GM19043 (cell line): Measurements from ENCODE around the gene CYTH1.
"Not testable (repeated sequence)": the region's sequence is repeated elsewhere in the genome, so short reads cannot be mapped to it uniquely, and the experiment has no call there.

Experiments
- ATAC-seq: cut with Tn5 transposase; IDR thresholded peaks from one replicate; pipeline ENCODE4 v1.9.1; 2021; ENCODE audit warnings: low read depth; ENCODE audit not compliant: unreplicated experiment

The CYTH1 gene

DNA sequence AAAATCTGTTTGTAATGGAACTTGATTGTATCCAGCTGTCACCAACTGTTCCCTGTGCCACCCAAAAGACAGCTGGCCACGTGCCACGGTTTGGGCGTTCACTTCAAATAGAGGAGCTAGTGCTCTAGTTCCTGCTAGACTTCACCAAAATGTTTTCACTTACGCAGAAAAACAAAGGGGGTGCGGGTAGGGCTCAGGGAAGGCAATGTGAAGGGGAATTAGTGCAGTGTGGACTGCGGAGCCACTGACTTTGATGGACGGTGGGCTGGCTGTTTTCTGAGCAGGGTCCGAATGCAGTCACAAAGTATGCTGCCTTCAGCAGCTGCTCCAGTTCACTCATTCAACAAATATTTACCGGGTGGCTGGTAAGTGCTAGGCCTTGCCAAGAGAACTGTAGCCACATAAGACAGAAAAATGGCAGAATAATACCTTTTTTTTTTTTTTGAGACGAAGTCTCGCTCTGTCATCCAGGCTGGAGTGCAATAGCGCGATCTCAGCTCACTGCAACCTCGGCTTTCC, 7.6 kb upstream of the CYTH1 start:
- no peak for ATAC-seq

DNA sequence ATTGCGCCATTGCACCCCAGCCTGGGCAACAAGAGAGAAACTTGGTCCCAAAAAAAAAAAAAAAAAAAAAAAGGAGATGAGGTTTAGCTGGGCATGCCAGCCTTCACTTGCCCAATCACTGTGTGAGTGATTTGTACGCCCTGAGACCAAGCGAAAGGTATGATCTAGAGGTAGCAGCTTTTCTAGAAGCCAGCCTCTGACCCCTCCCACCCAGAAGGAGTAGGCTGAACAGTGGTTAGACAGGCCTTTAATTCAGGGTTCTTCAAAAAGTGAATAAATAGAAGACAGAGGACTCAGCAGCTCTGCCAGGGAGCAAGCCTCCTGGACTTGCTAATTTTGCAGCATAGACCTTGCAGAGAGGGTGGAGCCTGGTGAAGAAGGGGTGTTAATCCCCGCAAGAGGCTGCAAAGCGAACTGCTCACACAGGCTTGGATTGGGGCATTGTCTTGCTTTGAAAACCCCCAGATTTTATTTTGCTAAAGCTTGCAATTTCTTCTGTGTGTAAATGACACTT, 7.1 kb upstream of the CYTH1 start:
- no peak for ATAC-seq

DNA sequence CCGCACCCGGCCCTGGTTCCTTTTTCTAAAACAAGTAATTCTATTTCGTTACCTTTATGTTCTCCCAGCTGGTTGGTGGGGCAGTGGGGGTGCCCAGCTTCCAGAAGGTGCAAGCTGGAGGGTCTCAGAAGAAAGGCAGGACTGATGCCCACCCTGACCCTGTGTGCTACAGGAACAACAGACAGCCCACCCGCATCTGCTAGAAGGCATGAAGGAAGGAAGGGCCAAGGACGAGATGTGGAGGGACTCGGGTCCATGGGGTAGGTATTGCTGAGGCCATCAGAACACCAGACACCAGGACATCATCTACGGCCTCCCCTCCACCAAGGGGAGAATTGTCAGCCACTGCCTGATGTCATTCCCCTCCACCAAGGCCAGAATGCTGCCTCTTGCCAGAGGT, 6.4 kb upstream of the CYTH1 start:
- ATAC-seq: no peak

DNA sequence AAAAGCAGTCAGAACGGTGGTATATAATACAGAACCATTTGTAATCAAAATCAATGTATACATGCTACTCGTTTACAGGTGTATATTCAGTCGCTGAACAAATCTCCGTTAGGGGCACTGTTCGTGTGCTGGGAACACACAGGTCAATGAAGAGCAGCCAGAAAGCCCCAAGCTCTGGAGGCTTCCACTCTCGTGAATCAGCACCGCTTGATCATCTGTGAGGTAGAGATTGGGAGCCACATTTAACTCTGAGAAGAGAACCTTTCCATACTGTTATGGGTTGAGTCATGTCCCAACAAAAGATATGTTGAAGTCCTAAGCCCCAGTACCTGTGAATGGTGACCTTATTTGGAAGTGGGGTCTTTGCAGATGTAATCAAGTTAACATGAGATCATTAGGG, 5.4 kb upstream of the CYTH1 start:
- ATAC-seq: no peak

DNA sequence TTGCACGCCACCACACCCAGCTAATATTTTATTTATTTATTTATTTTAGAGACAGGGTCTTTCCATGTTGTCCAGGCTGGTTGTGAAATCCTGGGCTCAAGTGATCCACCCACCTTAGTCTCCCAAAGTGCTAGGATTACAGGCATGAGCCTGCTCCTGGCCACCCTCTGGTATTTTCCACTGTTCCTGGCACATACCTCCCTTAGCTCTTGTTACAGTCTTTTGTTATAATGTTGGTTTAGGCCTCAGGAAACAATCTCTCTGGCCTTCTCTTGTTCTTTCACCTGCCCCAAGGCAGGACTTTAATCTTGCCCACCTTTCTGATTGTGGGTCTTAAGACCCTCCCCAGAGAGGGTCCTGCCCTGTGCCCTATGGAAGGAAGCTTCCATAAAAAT, 3.6 kb upstream of the CYTH1 start:
- ATAC-seq: no peak

DNA sequence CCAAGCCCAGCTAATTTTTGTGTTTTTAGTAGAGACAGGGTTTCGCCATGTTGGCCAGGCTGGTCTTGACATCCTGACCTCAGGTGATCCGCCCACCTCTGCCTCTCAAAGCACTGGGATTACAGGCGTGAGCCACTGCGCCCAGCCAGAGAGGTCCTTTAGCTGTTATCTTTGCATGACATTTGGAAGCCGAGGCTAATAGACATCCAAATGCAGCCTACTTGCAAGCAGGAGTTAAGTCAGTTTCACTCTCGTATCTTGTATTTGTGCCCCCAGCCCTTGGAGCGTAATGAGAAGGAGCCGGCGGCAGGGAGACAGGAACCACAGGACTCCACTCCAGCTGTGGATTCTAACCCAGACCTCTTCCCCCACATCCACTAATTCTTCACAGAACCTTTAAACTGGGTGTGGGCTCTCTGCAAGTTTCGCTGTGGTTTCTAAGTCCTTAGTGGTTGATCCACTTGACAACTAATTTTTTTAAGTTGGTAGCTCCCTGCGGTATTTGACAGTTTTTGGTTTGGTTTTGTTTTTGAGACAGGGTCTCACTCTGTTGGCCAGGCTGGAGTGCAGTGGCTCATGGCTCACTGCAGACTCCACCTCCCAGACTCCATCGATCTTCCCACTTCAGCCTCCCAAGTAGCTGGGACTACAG, 3.1 kb upstream of the CYTH1 start:
- no peak for ATAC-seq

DNA sequence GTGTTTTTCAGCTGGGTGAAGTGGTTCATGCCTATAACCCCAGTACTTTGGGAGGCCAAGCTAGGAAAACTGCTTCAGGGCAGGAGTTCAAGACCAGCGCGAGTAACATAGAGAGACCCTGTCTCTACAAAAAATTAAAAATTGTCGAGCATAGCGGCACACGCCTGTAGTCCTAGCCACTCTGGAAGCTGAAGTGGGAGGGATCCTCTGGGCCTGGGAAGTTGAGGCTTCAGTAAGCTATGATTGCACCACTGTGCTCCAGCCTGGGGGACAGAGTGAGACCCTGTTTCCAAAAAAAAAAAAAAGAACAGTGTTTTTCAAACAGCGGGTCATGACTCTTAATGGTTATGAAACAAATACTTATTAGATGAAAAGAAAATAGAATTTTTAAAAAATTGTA, 2.3 kb upstream of the CYTH1 start:
- no peak for ATAC-seq

DNA sequence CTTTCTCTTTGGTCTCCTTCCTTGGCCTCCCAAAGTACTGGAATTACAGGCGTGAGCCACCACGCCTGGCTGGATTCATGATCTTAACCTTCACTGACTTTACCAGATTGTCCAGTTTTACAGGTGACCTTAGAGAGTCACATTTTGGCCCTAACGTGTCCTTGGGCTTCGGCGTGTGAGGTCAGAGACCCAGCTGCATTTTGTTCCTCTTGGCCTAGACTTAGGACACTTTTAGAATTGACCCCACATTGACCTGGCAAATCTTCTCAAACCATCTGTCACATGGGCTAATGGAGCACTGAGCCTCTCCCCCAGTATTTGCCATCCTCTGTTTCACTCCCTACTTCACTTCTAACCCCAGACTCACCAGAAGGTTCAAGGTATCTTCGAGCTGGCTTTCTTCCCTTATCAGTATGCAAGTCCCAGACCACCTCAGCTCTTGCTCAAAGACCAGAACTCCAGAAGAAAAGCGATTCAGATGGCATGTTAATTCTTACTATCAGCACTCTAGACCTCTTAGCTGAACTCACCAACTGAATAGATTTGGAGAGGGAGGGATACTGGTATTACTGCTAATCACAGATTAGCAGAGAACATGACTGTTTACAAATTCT, 1.7 kb upstream of the CYTH1 start:
- ATAC-seq: no peak

DNA sequence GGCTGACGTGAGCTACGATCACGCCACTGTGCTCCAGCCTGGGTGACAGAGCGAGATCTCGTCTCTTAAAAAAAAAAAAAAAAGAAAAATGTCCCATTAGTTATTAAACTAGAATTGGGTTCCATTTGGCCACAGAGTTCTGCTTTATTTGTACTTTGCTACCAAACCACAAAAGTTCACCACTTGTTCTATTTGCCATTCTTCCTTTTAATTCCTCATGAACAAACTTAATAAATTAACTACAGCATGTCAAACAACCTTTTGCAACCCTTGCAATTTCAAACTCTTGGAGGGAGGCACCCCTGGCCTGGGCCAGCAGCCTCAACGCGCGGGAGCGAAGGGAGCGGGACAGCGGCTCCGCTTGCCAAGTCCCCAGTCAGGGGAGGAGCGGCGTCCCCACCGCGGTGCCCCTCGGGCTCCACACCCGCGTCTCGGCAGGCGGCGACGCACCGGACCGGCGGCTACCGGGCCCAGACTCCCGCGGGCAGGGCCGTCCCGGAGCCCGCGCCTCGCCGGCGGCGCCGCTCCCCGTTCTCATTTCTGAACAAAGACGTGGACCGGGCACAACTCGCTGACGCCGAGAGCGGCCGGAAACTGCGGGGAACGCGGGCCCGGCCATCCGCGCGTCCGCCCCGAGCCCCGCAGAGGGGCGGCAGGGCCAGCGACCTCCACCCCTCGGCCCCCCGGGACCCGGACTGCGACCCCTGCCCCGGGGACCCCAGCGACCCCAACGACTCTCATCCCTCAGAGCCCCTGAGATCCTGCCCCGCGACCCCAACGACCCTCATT, 775 bp downstream of the CYTH1 start:
- no peak for ATAC-seq

DNA sequence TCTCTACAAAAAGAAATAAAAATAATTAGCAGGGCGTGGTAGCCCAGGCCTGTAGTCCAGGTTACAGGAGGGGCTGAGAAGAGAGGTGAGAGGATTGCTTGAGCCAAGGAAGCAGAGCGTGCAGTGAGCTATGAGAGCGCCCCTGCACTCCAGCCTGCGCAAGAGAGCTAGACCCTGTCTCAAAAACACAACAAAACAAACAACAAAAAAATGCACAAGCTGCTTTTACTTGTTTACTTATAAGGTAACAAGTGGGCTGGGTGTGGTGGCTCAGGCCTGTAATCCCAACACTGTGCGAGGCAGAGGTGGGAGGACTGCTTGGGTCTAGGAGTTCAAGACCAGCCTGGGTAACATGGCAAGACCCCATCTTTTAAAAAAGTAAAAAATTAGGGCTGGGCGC, 1.7 kb downstream of the CYTH1 start:
- ATAC-seq: no peak

DNA sequence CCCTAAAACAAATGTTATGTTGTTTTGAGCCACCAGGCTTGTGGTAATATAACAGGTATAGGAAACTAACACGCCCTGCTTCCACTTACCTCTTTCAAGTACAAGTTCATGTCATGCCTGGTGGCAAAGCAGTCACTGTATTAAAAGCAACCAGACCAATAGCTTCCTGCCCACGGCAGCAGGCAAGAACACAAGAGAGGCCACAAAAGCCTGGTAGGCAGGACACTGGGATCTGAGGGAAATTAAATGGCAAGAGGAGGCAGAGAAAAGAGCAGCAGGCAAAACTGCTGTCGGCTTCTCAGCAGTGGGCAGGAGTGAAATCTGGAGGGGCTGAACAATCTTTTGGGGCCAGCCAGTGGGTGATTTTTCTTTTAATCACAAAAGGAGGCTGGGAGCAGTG, 2.2 kb downstream of the CYTH1 start:
- no peak for ATAC-seq

DNA sequence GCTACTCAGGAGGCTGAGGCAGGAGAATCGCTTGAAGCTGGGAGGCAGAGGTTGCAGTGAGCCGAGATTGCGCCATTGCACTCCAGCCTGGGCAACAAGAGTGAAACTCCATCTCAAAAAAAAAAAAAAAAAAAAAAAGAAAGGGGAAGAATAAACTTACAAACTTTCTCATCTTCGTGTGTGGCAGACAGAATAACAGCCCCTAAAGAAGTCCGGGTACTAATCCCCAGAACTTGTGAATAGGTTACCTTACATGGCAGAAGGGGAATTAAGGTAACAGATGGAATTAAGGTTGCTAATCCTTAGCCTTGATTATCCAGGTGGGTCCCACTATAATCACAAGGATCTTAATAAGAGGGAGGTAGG, 2.8 kb downstream of the CYTH1 start:
- not testable (repeated sequence) for ATAC-seq

DNA sequence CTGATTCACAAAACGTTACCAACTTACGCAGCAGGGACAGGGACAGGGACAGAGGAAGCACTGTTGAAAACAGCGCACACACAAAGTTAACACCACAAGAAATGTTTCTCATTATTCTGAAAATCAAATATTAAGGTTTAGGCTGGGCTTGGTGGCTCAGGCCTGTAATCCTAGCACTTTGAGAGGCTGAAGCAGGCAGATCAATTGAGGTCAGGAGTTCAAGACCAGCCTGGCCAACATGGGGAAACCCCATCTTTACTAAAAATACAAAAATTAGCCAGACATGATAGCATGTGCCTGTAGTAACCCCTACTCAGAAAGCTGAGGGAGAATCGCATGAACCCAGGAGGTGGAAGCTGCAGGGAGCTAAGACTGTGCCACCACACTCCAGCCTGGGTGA, 4.2 kb downstream of the CYTH1 start:
- no peak for ATAC-seq

DNA sequence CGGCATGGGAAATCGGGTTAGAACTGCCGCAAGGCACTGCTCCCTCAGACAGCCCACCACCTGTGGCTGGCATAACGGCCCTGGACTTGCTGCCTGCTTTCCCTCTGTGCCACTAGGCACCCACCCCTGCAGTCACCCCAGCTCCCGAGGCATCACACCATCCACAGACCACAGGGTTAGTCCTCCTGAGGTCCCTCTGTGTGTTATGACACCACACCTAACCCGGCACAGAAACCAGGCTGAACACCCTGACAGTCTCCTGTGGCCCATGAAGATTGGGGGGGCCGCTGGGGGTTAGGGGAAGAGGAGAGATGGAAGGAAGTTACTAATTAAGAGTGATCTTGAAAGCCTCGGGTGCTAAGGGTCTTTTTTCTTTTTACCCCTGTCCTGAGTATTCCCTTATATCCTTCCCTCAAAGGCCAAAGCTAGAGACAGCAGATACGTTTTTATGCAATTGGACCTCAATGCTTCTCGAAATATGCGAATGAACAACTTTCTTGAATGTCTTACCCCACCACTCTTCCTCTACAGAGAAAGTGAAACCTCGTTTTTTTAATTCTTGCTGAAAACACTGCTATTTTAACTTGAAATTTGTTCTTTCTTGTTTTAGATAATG, 7.0 kb downstream of the CYTH1 start:
- ATAC-seq: no peak

DNA sequence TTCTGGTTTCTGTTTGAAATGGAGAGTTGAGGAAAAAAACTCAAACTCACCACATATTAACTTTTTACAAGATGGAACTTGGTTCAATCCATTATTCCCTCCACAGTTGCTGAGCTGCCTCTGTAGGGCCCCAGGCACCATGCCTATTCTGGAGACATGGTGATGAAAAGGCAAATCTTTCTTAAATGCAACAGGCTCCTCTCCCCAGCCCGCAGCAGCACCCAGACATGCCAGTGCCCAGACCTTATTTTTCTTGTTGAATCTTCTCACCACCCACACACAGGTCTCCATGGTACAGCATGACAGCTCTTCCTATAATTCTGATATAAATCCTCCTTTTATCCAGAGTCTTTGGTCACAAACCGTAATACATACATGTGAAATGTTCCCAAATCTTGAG, 7.6 kb downstream of the CYTH1 start:
- no peak for ATAC-seq

DNA sequence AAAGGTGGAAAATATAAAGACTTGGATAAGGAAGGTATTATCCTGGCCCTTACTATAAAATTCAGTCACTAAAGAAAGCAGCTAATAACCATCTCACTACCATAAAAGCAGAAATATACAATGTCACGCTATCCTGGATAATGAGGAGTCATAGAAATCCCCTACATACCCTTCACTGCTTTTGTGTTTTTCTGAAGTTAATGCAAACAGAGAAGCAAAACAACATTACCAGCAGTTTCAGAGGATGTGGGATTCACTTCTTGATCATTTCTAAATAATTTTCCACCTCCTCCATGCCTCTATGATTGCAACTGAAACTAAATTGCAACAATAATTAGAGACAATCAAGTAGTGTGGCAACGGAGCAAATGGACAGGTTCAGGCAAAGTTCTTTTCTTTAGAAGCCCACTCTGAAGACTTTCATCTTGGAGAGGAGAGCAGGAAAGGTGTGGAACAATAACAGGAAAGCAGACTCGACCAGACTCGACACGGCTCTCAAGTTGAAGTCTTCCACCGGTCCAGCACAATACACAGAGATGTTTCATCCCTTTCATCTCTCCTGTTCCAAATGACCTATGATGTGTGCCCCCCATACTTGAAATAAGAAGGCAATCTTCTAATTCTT, 10.2 kb downstream of the CYTH1 start:
- ATAC-seq: no peak

DNA sequence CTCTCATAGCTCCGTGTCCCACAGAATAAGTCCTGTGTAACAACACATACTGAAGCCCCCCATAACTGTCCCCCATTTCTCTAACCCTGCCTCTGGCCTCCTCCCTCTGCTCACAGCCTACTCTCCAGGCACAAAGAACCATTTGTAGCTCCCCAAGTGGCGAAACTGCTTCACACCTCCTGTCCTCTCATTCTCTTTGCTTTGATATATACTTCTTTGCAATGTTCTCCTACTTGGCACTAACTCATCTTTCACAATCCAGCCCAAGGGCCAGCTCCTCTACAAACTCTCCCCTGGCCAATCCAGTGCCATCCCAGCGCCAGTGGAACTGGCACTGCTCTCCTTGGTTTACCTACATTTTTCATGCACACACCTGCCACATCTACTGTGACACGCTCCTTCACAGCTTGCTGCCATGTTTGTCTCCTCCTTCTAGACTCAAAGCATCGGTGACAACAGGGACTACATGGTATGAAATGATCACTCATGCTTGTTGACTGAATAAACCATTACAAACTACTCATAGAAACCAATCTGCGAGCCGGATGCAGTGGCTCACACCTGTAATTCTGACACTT, 12.8 kb downstream of the CYTH1 start:
- ATAC-seq: no peak

DNA sequence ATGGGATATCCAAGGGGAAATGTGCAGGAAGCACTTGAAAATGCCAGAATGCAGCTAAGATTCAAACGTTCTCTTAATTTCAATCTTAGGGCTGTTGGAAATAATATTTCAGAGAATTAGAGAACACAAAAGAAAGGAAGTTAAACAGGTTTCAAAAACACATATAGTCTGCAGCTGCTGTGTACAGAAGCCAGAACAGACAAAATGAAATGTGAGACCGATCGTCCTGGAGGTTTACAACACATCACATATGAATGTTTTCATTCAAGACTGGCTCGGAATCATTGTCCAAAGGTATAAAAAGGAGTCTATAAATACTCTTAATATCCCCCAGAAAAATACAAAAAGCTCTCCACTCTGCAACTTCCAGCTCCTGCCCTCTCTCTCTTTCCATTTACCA, 14.3 kb downstream of the CYTH1 start:
- ATAC-seq: no peak

DNA sequence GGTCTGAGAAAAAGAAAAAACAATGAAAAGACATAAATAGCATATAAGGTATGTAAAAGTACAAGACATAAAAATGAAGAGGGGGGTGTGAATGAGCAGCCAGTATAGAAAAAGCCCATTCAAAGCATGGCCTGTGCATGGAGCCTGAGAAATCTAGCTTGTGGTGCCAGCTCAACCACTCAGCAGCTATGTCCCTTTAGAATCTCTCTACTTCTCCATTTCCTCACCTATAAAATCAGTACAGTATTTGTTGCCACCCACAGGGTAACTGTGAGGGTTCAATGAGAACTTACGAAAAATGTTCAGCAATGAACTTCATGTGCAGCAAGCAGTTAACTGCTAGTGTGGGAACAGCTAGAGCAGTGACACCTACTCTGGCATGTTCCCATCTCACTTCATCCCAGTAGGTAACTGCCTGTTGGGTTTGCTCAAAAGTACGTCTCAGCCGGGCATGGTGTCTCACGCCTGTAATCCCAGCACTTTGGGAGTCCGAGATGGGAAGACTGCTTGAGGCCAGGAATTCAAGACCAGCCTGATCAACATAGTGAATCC, 15.3 kb downstream of the CYTH1 start:
- ATAC-seq: no peak

DNA sequence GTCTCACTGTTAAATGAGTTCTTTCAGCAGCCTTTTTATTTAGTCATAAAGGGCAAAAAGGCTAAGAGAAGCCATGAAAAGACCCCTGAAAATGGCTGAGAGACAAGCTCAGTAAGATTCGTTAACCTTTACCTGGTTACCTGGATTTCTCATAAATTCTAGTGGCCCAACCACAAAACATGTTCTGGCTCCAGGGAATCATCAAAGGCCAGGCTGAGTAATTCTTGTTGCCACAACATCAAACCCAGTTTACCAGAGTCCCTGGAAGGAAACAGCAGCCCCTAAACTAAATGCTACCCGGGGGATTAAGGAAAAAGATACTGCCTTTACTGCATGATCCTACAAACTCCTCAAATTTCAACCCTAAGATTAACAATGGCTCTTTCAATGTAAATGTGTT, 15.8 kb downstream of the CYTH1 start:
- ATAC-seq: no peak
